ENCODE results near the gene GARNL3.

GARNL3 gene

GRCh38 chr9:127233550-127233949, 31.0 kb upstream of the GARNL3 start:
- no peak for DNase-seq
- in situ Hi-C loops (cut with MboI; ENCODE audit: low pct_unique_long_range_greater_than_20kb, low sequenced_read_pairs) = no loop called here

GRCh38 chr9:127233989-127234388, 30.6 kb upstream of the GARNL3 start:
- DNase-seq = no peak
- in situ Hi-C loops (cut with MboI; ENCODE audit: low pct_unique_long_range_greater_than_20kb, low sequenced_read_pairs) = no loop called here

DNA sequence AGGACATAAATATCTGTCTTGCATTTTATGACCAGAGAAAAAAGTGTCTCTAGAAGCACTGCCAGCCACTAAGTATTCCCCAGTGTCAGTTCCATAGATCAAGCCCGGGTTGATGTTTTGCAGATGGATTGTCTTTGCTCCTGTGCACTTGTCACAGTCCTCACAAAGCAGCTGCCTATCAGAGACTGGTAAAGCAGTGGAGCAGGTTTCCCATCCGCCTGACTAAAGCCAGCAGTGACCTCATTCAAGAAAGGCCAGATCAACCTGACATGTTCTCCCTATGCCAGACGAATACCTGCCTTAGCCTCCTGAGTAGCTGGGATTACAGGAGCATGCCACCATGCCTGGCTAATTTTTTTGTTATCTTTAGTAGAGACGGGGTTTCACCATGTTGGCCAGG, 26.8 kb upstream of the GARNL3 start:
- no peak for DNase-seq
- in situ Hi-C loops (cut with MboI; ENCODE audit: low pct_unique_long_range_greater_than_20kb, low sequenced_read_pairs) = no loop called here

GRCh38 chr9:127241354-127241753, 23.2 kb upstream of the GARNL3 start:
- in situ Hi-C loops (cut with MboI; ENCODE audit: low pct_unique_long_range_greater_than_20kb, low sequenced_read_pairs) = no loop called here
- no peak for DNase-seq

- DNase-seq = peak; percentile 91
- in situ Hi-C loops (cut with MboI; ENCODE audit: low pct_unique_long_range_greater_than_20kb, low sequenced_read_pairs) = no loop called here
Measured at GRCh38 chr9:127244609-127245601, 19.7 kb upstream of the GARNL3 start.

- in situ Hi-C loops (cut with MboI; ENCODE audit: low pct_unique_long_range_greater_than_20kb, low sequenced_read_pairs) = no loop called here
- no peak for DNase-seq
Measured at GRCh38 chr9:127245637-127246164, 18.9 kb upstream of the GARNL3 start.

DNA sequence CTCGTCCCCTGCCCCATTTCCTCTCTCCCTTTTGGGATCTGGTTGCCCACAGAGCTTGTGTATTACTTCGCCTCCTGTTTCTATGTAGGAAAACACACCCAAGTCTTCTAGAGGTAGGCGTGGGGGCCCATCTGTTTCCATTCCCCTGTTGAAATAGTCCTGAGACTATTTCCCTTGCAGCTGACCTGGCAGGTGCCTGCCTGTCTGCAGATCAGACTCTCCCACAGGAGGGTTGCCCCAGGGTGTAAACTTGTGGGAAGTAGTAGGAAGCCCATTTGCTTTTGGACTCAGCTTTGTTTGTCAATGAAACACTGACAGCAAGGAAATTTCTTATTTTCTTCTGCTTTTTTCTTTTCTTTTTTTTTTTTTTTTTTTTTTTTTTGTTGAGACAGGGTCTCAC, 16.3 kb upstream of the GARNL3 start:
- no peak for DNase-seq
- in situ Hi-C loops (cut with MboI; ENCODE audit: low pct_unique_long_range_greater_than_20kb, low sequenced_read_pairs) = no loop called here

GRCh38 chr9:127249877-127250276, 14.7 kb upstream of the GARNL3 start:
- in situ Hi-C loops (cut with MboI; ENCODE audit: low pct_unique_long_range_greater_than_20kb, low sequenced_read_pairs) = no loop called here
- no peak for DNase-seq

DNA sequence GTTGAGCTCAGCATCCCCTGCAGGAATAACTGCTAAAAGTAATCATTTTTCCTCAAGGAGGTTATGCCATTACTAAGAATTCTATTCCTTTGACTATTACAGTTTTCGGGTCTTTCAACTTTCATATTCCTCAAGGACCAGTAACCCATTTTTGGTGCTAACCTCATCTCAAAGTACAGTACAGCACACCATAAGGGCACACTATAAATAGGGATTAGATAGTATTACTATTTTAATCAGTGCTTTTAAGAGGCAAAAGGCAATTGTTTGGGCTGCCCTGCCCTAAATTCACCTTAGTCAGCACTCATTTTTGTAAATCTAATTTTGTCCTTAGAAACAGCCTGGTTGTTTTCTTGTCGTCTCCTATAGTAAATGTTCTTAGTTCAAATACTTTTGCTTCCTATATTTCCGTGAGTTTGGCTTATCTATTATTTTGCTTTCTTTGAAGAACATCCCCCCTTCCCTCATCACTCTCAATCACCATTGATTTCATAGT, 13.6 kb upstream of the GARNL3 start:
- in situ Hi-C loops (cut with MboI; ENCODE audit: low pct_unique_long_range_greater_than_20kb, low sequenced_read_pairs) = no loop called here

GRCh38 chr9:127252410-127253318, 11.9 kb upstream of the GARNL3 start:
- no peak for DNase-seq
- in situ Hi-C loops (cut with MboI; ENCODE audit: low pct_unique_long_range_greater_than_20kb, low sequenced_read_pairs) = no loop called here

More for the DNA sequence above, 13.6 kb upstream of the GARNL3 start:
- no peak for DNase-seq

GRCh38 chr9:127253446-127253845, 11.1 kb upstream of the GARNL3 start:
- DNase-seq = no peak
- in situ Hi-C loops (cut with MboI; ENCODE audit: low pct_unique_long_range_greater_than_20kb, low sequenced_read_pairs) = no loop called here

DNA sequence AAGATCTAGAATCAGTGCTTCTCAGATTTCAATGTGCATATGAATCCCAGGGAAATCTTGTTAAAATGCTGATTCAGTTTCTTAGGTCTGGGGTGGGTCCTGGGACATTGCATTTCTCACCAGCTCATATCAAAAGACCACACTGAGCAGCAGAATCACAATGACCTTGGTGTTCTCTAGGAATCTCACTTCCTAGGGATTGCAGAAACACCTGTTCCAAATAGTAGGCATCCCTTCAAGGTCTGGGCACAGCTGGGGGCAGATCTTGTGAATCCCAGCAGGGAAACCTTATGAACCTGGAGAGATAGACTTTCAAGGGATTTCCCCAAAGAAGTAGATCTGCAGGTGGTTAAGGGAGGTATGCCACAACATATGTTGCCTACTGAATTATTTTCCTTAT, 8.9 kb upstream of the GARNL3 start:
- no peak for DNase-seq
- in situ Hi-C loops (cut with MboI; ENCODE audit: low pct_unique_long_range_greater_than_20kb, low sequenced_read_pairs) = no loop called here

- in situ Hi-C loops (cut with MboI; ENCODE audit: low pct_unique_long_range_greater_than_20kb, low sequenced_read_pairs) = no loop called here
- no peak for DNase-seq
Measured at GRCh38 chr9:127256324-127256723, 8.2 kb upstream of the GARNL3 start.

DNA sequence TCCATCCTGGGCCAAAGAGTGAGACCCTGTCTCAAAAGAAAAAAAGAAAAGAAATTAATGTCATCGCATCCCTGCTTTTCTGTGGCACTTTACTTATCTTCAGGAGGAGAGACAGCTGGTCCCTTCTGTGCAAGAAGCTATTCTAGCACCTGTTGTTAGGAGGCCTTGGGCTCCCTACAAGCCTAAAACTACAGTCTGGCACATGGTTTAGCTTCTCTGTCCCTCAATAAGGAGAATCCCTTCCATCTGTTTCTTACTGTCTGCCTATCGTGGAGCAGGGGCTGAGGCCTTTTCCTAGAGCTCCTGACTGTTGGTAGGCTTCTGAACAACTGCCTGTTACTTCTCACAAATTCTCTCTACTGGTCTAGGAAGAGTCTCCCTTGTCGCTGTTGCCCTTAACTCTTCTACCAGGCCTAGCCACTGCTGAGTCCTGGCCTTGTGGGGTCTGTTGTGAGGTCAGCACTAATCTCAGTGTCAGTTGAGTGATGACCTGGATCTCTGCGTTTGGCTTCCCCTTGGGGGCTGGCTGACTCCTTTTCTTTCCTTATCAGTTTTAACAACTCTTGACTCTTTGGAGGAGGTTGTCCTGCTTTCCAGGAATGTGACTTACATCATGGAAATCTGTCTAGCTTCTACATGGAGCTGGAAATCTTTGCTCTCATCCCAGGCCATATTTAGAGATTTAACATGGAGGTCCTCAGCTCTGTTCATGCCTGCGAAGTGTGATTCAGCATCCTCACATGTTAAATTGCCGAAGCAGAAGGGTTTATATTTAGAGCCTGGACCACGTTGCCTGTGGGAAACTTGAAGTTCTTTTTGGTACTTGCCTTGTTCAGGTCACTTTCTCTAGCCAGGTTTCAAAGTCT, 5.7 kb upstream of the GARNL3 start:
- DNase-seq = no peak
- in situ Hi-C loops (cut with MboI; ENCODE audit: low pct_unique_long_range_greater_than_20kb, low sequenced_read_pairs) = no loop called here

- DNase-seq = no peak
- in situ Hi-C loops (cut with MboI; ENCODE audit: low pct_unique_long_range_greater_than_20kb, low sequenced_read_pairs) = no loop called here
Measured at GRCh38 chr9:127262602-127263001, 2.0 kb upstream of the GARNL3 start.

DNA sequence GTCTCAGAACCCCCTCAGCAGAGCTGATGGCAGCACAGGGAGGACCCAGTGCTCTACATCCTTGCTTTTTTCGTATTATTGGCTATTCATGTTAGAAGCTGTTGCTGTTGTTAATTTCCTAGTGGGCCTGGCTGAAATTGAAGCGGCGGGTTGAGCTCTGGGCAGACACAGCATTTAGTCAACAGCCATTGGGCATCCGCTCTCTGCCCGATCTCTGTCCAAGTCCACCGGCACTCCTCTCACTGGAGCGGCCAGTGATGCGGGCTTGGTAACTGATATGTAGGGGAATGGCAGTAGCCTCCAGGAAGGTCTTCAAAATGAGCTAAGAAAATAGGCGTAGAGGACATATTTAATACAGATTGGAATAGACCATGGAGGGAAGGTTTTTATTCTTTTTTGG, 1.3 kb upstream of the GARNL3 start:
- in situ Hi-C loops (cut with MboI; ENCODE audit: low pct_unique_long_range_greater_than_20kb, low sequenced_read_pairs) = no loop called here
- DNase-seq = no peak

- in situ Hi-C loops (cut with MboI; ENCODE audit: low pct_unique_long_range_greater_than_20kb, low sequenced_read_pairs) = no loop called here
- DNase-seq = no peak
Measured at GRCh38 chr9:127263664-127264063, 910 bp upstream of the GARNL3 start.

GRCh38 chr9:127267793-127268525, 3.4 kb downstream of the GARNL3 start:
- no peak for DNase-seq
- in situ Hi-C loops (cut with MboI; ENCODE audit: low pct_unique_long_range_greater_than_20kb, low sequenced_read_pairs) = no loop called here

All from KBM-7 (cell line).